ENCODE measurements around the gene CENPV. TPM values are rescaled to one million over a fixed set of nuclear protein-coding genes. Genes with fewer than 3 reads are reported as not detected.

The CENPV gene
- total RNA-seq, 1 donor from 2014 or later: 13.2 TPM

DNA sequence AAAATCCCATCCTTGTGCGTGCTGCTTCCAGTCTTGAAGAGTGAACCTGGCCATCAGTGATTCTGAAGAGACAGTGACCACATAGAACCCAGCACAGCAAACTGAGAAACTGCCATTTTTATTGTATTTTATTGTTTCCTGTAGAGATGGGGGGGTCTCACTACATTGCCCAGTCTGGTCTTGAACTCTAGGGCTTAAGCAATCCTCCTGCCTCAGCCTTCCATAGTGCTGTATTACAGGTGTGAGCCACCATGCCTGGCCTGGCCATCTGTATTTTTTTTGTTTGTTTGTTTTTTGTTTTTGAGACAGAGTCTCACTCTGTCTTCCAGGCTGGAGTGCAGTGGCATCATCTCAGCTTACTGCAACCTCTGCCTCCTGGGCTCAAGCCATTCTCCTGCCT, 13.9 kb downstream of the CENPV start:
- Mint-ChIP-seq H3K4me1 (ENCODE audit: unreplicated experiment) (no peaks in the 10 kb centered on the region), H3K9me3 (ENCODE audit: unreplicated experiment) (no peaks in the 10 kb centered on the region), H3K36me3 (ENCODE audit: unreplicated experiment) (peaks cover 8% of the 10 kb centered on the region), H3K27ac (ENCODE audit: unreplicated experiment) (no peak overlapping the region), H3K27me3 (ENCODE audit: unreplicated experiment) (no peaks in the 10 kb centered on the region), H3K4me3 (ENCODE audit: unreplicated experiment) (no peak overlapping the region)
- no peak for DNase-seq (ENCODE audit: extremely low spot score, unreplicated experiment)
- TF ChIP-seq, protein P1, sequence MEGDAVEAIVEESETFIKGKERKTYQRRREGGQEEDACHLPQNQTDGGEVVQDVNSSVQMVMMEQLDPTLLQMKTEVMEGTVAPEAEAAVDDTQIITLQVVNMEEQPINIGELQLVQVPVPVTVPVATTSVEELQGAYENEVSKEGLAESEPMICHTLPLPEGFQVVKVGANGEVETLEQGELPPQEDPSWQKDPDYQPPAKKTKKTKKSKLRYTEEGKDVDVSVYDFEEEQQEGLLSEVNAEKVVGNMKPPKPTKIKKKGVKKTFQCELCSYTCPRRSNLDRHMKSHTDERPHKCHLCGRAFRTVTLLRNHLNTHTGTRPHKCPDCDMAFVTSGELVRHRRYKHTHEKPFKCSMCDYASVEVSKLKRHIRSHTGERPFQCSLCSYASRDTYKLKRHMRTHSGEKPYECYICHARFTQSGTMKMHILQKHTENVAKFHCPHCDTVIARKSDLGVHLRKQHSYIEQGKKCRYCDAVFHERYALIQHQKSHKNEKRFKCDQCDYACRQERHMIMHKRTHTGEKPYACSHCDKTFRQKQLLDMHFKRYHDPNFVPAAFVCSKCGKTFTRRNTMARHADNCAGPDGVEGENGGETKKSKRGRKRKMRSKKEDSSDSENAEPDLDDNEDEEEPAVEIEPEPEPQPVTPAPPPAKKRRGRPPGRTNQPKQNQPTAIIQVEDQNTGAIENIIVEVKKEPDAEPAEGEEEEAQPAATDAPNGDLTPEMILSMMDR (IDR thresholded peaks at IDR 0.05): no peak

DNA sequence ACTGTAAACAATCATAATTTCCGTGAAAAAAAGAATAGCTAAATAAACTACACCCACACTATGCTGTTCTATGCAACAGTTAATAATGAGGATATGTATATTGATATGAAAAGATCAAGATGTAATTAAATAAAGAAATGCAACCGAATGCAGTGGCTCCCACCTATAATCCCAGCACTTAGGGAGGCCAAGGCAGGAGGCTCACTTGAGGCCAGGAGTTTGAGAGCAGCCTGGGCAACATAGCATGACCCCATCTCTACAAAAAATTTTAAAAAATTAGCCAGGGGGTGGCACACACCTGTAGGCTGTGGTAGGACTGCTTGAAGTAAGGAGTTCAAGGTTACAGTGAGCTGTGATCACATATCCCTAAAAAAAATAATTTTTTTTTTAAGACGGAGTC, 14.9 kb downstream of the CENPV start:
- no peak overlapping the region for H3K4me3 Mint-ChIP-seq (ENCODE audit: unreplicated experiment)
- no peaks in the 10 kb centered on the region for H3K9me3 Mint-ChIP-seq (ENCODE audit: unreplicated experiment)
- no peak for DNase-seq (ENCODE audit: extremely low spot score, unreplicated experiment)
- no peaks in the 10 kb centered on the region for H3K4me1 Mint-ChIP-seq (ENCODE audit: unreplicated experiment)
- H3K36me3 Mint-ChIP-seq (ENCODE audit: unreplicated experiment): peaks cover 2% of the 10 kb centered on the region
- no peaks in the 10 kb centered on the region for H3K27me3 Mint-ChIP-seq (ENCODE audit: unreplicated experiment)
- H3K27ac Mint-ChIP-seq (ENCODE audit: unreplicated experiment): no peak overlapping the region
- TF ChIP-seq, protein P1 (IDR thresholded peaks at IDR 0.05): no peak

DNA sequence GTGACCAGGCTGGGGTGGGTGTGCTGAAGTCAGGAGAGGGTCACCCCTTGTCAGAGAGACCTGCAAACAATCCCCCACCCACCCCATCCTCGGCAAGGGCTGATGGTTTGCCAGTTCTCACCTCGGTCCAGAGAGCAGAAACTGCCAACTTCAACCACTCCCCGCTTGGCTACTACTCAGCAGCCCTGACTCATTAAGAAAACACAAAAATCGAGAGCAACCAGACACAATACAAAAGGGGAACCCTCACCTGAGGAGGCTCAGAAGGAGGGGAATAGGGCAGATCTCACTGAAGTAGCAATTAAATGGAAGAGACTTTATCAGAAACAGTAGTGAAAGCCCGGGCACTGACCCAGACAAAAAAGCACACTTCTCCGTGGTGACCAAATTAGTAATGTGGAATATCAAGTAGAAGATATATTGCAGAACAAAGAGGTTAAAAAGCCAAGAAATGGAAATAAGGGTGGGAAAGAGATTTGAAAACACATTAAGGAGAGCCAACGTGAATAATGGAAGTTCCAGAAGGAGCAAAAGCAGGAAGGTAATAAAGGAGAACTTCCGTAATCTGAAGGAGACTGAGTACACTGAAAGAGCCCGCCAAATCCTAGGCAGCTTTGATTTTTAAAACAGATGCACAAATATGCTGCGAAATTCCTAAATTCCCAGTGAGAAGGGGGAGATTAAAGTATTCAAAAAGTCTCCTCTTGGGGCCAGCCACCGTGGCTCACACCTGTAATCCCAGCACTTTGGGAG, 23.6 kb downstream of the CENPV start:
- TF ChIP-seq, protein P1 (IDR thresholded peaks at IDR 0.05): no peak
- no peak overlapping the region for H3K27ac Mint-ChIP-seq (ENCODE audit: unreplicated experiment)

DNA sequence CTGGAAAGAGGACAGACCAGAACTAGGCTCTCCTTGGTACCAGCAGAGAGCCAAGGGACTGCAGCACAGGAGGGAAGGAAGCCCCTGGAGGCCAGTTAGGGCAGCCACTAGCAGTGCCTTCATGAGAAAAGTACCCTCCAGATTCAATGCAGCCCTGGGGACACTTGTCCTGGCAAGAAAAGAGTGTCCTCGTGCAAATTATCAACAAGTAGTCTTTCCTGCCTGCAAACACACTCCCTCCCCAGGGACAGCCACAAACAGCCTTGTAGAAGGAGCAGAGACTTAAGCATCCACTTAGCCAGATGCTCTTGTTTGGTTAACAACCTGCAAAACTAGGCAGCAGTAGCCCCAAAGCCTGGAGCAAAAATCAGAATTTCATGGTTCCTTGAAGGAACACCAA, 24.3 kb downstream of the CENPV start:
- Mint-ChIP-seq H3K4me3 (ENCODE audit: unreplicated experiment) (no peak overlapping the region), H3K36me3 (ENCODE audit: unreplicated experiment) (peaks cover 13% of the 10 kb centered on the region), H3K9me3 (ENCODE audit: unreplicated experiment) (no peaks in the 10 kb centered on the region), H3K27ac (ENCODE audit: unreplicated experiment) (no peak overlapping the region), H3K4me1 (ENCODE audit: unreplicated experiment) (peaks cover 13% of the 10 kb centered on the region), H3K27me3 (ENCODE audit: unreplicated experiment) (no peaks in the 10 kb centered on the region)
- TF ChIP-seq, protein P1 (IDR thresholded peaks at IDR 0.05): no peak
- DNase-seq (ENCODE audit: extremely low spot score, unreplicated experiment): no peak

More for the DNA sequence above, 23.6 kb downstream of the CENPV start:
- Mint-ChIP-seq H3K27me3 (ENCODE audit: unreplicated experiment) (no peaks in the 10 kb centered on the region), H3K4me3 (ENCODE audit: unreplicated experiment) (no peak overlapping the region), H3K36me3 (ENCODE audit: unreplicated experiment) (peaks cover 13% of the 10 kb centered on the region), H3K9me3 (ENCODE audit: unreplicated experiment) (no peaks in the 10 kb centered on the region), H3K4me1 (ENCODE audit: unreplicated experiment) (peaks cover 13% of the 10 kb centered on the region)
- DNase-seq (ENCODE audit: extremely low spot score, unreplicated experiment): no peak

DNA sequence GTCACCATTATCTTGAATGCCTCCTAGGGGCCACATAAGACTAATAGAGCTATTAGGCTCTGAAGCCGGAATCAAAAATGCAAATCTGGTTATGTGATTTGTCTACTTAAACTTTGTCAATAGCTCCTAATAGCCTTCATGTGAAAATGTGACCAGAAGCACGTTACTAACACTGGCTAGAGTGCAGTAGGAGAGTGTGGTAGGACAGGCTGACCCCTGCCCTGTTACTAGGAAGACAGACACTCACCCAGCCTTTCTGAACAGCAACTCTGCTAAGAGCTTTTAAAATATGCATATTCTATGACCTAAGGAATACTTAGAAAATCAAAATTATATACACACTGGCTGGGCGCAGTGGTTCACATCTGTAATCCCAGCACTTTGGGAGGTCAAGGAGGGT, 26.3 kb downstream of the CENPV start:
- no peak overlapping the region for H3K4me3 Mint-ChIP-seq (ENCODE audit: unreplicated experiment)
- H3K36me3 Mint-ChIP-seq (ENCODE audit: unreplicated experiment): peaks cover 13% of the 10 kb centered on the region
- H3K27me3 Mint-ChIP-seq (ENCODE audit: unreplicated experiment): no peaks in the 10 kb centered on the region
- no peaks in the 10 kb centered on the region for H3K9me3 Mint-ChIP-seq (ENCODE audit: unreplicated experiment)
- DNase-seq (ENCODE audit: extremely low spot score, unreplicated experiment): no peak
- peaks cover 15% of the 10 kb centered on the region for H3K4me1 Mint-ChIP-seq (ENCODE audit: unreplicated experiment)
- H3K27ac Mint-ChIP-seq (ENCODE audit: unreplicated experiment): no peak overlapping the region
- TF ChIP-seq, protein P1 (IDR thresholded peaks at IDR 0.05): no peak
